H1 (cell line): ENCODE data around the gene METTL1. TPM values are rescaled to one million over a fixed set of nuclear protein-coding genes. Genes with fewer than 3 reads are reported as not detected.

Experiments
- ATF2 ChIP-seq: IDR thresholded peaks from 2 replicates; pipeline ENCODE4 v1.6.1; 2012; ENCODE audit warnings: low read length, inconsistent platforms
- BRCA1 ChIP-seq: IDR thresholded peaks from 2 replicates; pipeline ENCODE4 v1.6.1; 2012; ENCODE audit warnings: low read depth, low read length, improper control_type of control experiment
- CBX5 ChIP-seq: fragments of 300-800, 300-1000 bp; sonication (generic); IDR thresholded peaks from 2 replicates; pipeline ENCODE4 v1.7.1; 2016; ENCODE audit warnings: antibody characterized with exemption, low read length, low read depth
- CHD2 ChIP-seq: IDR thresholded peaks from 2 replicates; pipeline ENCODE4 v1.6.1; 2012; ENCODE audit warnings: low read length, improper control_type of control experiment
- CREB1 ChIP-seq: IDR thresholded peaks from 2 replicates; pipeline ENCODE4 v1.6.1; 2012; ENCODE audit warnings: inconsistent platforms
- EGR1 ChIP-seq: IDR thresholded peaks from 2 replicates; pipeline ENCODE4 v1.6.1; 2011; ENCODE audit warnings: low read depth, low read length, borderline replicate concordance
- EP300 ChIP-seq, 2 experiments: IDR thresholded peaks; 1 replicate in 1 of 2; 2 replicates in 1 of 2; pipeline ENCODE4 v1.6.1; 2011 to 2012; ENCODE audit warnings: low read depth in 2 of 2, low read length in 2 of 2, mild to moderate bottlenecking in 2 of 2, borderline replicate concordance in 1 of 2, inconsistent platforms in 1 of 2, moderate library complexity in 1 of 2
- HDAC2 ChIP-seq, 2 experiments: fragments of 300-600 bp in 1 of 2; sonication (generic) in 1 of 2; IDR thresholded peaks; 2 replicates each; pipeline ENCODE4 v1.6.1; 2011 to 2012; ENCODE audit warnings: low read depth in 2 of 2, low read length in 2 of 2, mild to moderate bottlenecking in 2 of 2, moderate library complexity in 2 of 2, borderline replicate concordance in 1 of 2, inconsistent platforms in 1 of 2
- JUN ChIP-seq: IDR thresholded peaks from 2 replicates; pipeline ENCODE4 v1.6.1; 2011; ENCODE audit warnings: low read depth, mild to moderate bottlenecking, improper control_type of control experiment, low read length
- PHF8 ChIP-seq: fragments of 200-600 bp; sonication (generic); conservative IDR thresholded peaks from 2 replicates; pipeline ENCODE4 v1.7.1; 2012; ENCODE audit warnings: low read depth, mild to moderate bottlenecking, inconsistent platforms, low read length, moderate library complexity
- POU5F1 ChIP-seq: IDR thresholded peaks from 2 replicates; pipeline ENCODE4 v1.6.1; 2011; ENCODE audit warnings: low read depth, mild to moderate bottlenecking, low read length, moderate library complexity
- RAD21 ChIP-seq, 2 experiments: IDR thresholded peaks in 1 of 2; conservative IDR thresholded peaks in 1 of 2; 2 replicates each; pipeline ENCODE4 v1.6.1; 2011; ENCODE audit warnings: low read depth in 2 of 2, low read length in 2 of 2, improper control_type of control experiment in 1 of 2, inconsistent platforms in 1 of 2, mild to moderate bottlenecking in 1 of 2, moderate library complexity in 1 of 2
- SIN3A ChIP-seq, 2 experiments: IDR thresholded peaks in 1 of 2; conservative IDR thresholded peaks in 1 of 2; 2 replicates each; pipeline ENCODE4 v1.6.1; 2011 to 2012; ENCODE audit warnings: low read length in 2 of 2, improper control_type of control experiment in 1 of 2, low read depth in 1 of 2, mild to moderate bottlenecking in 1 of 2
- SIRT6 ChIP-seq: IDR thresholded peaks from one replicate; pipeline ENCODE4 v1.7.1; 2012; ENCODE audit warnings: low read length, inconsistent platforms
- SP2 ChIP-seq: IDR thresholded peaks from 2 replicates; pipeline ENCODE4 v1.6.1; 2012; ENCODE audit warnings: mild to moderate bottlenecking, low read length, inconsistent platforms
- SUZ12 ChIP-seq: fragments of 200-600 bp; sonication (generic); IDR thresholded peaks from 2 replicates; pipeline ENCODE4 v1.6.1; 2012; ENCODE audit warnings: mild to moderate bottlenecking, inconsistent platforms, low read length, moderate library complexity, mixed read lengths
- TAF1 ChIP-seq: IDR thresholded peaks from 2 replicates; pipeline ENCODE4 v1.6.1; 2011; ENCODE audit warnings: mild to moderate bottlenecking, low read depth, low read length
- TBP ChIP-seq: IDR thresholded peaks from 2 replicates; pipeline ENCODE4 v1.6.1; 2011; ENCODE audit warnings: low read depth, low read length, improper control_type of control experiment
- YY1 ChIP-seq: IDR thresholded peaks from 2 replicates; pipeline ENCODE4 v1.6.1; 2011; ENCODE audit warnings: low read depth, mild to moderate bottlenecking, low read length
- ZNF274 ChIP-seq: IDR thresholded peaks from 2 replicates; pipeline ENCODE4 v1.7.0; 2012; ENCODE audit warnings: low read length, borderline replicate concordance; ENCODE audit errors: extremely low read depth
- polyA plus RNA-seq, 7 experiments: library from polyadenylated mRNA; depleted of rRNA in 3 of 7; stranded (reverse) in 5 of 7; unstranded in 2 of 7; fragments of >200 nt in 5 of 7; fragments of 200-250 nt in 2 of 7; gene quantifications; 1 replicate in 5 of 7; 2 replicates in 1 of 7; 4 replicates in 1 of 7; pipeline versions ENCODE4 v1.2.1 to v1.2.3, GENCODE V29; 2011 to 2013; ENCODE audit warnings: missing spikeins in 2 of 7, mixed read lengths in 2 of 7
- total RNA-seq: library from RNA; stranded (reverse); fragmentation: NEBNext Ultra II Directional; extraction: Animal tissue kit (Norgen Biotek cat#: 25700); gene quantifications from 2 replicates; pipeline ENCODE4 v1.2.1, GENCODE V29; 2021

Gene METTL1
- total and polyA plus RNA-seq, 2 of the 8 experiments (the other 6 are each of a cell fraction or from before 2014, with no cell fraction given), result 40.5 to 46.0 TPM

DNA sequence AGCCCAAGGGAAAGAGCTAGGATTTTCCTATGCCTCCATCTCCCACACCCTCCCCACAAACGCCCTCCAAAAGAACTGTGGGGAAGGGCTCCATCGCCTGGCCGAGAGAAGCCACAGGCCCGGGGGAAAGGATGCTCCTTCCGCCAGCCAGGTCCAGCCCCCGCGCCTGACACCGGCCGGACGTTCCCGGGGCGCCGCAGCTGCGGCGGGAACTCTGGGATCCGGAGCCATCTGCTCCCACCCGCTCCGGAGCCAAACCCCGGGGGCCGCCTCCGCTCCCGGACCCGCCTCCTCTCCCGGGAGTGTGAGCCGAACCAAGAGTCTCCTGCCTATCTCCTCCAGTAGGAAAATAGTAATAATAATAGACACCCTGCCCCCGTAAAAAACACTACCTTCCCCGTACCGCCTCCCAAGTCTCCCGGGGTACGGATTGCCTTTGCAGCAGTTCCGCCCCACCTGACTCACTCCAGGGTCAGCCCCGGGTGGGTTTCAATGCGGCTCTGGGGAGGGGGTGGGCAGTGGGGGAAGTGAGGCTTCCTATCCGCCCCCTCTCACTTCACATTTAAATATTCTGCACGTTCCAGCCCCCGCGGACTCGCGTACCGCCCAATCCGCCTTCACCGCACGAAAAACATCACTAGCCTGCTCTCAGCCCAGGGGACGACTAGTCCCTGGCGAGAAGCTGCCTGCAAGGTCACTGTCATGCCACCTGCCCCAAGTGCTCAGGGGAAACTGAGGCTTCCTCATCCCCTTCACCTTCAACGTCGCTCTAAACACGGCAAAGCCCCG lies 35.8 kb downstream of the METTL1 start (continued):
- TF ChIP-seq JUN, result no peak
- TF ChIP-seq YY1, result peak; percentile 56; the same call in 1 of the 2 replicates
- TF ChIP-seq SP2, result no peak
- TF ChIP-seq ATF2, result no peak
- TF ChIP-seq SIN3A (conservative IDR thresholded peaks at IDR 0.05 in 1 of 2, IDR thresholded peaks at IDR 0.05 in 1 of 2; ENCODE audit: low read depth in 1 of 2, low read length in 2 of 2), result peak in 1 of 2 experiments; percentile 94; a peak in 2 of 4 replicates
- no peak for TF ChIP-seq TAF1
- no peak for TF ChIP-seq PHF8
- TF ChIP-seq RAD21 (IDR thresholded peaks at IDR 0.05 in 1 of 2, conservative IDR thresholded peaks at IDR 0.05 in 1 of 2; ENCODE audit: low read depth in 2 of 2, low read length in 2 of 2), result peak; percentile 73 to 77
- no peak for TF ChIP-seq SIRT6
- 0 out of 2 replicates have a peak, but pooled peaks have one; percentile 38 for TF ChIP-seq CHD2
- TF ChIP-seq POU5F1, result no peak
- no peak for TF ChIP-seq CBX5
- TF ChIP-seq EP300 (IDR thresholded peaks at IDR 0.05; ENCODE audit: borderline replicate concordance in 1 of 2, low read depth in 2 of 2, low read length in 2 of 2), result 0 out of 3 replicates have a peak, but pooled peaks of 1 of the 2 experiments have one; percentile 52
- TF ChIP-seq HDAC2 (IDR thresholded peaks at IDR 0.05; ENCODE audit: borderline replicate concordance in 1 of 2, low read depth in 2 of 2, low read length in 2 of 2), result no peak
- peak; percentile 66; the same call in 1 of the 2 replicates for TF ChIP-seq EGR1
- no peak for TF ChIP-seq BRCA1
- TF ChIP-seq SUZ12, result peak; percentile 81; the same call in 1 of the 2 replicates
- peak; percentile 34; the same call in 1 of the 2 replicates for TF ChIP-seq TBP
- TF ChIP-seq ZNF274, result no peak
- TF ChIP-seq CREB1, result no peak
